Left ventricle myocardium inferior (tissue), 1 donor: ENCODE data around the gene WNK1. TPM values are rescaled to one million over a fixed set of nuclear protein-coding genes. Genes with fewer than 3 reads are reported as not detected.
"Not testable (repeated sequence)": the region's sequence is repeated elsewhere in the genome, so short reads cannot be mapped to it uniquely, and the experiment has no call there.

Source experiments
- DNase-seq: peaks from one replicate; pipeline ENCODE4 v3.0.0-alpha.2; 2020
- H3K27ac ChIP-seq: fragments of 200-600 bp; replicated peaks from 2 replicates; pipeline ENCODE4 v1.8.0; 2021
- H3K27me3 ChIP-seq: fragments of 200-600 bp; 2 replicates; pipeline ENCODE4 v1.8.0; 2021; ENCODE audit warnings: low read depth
- H3K36me3 ChIP-seq: fragments of 200-600 bp; 2 replicates; pipeline ENCODE4 v1.8.0; 2021
- H3K4me1 ChIP-seq: fragments of 200-600 bp; 2 replicates; pipeline ENCODE4 v1.8.0; 2021
- H3K4me3 ChIP-seq: fragments of 200-600 bp; 2 replicates; pipeline ENCODE4 v1.8.0; 2021; ENCODE audit warnings: mild to moderate bottlenecking, moderate library complexity
- H3K9me3 ChIP-seq: fragments of 200-600 bp; replicated peaks from 2 replicates; pipeline ENCODE4 v1.8.0; 2021
- CTCF ChIP-seq: fragments of 200-600 bp; IDR thresholded peaks from 2 replicates; pipeline ENCODE4 v1.8.0; 2021; ENCODE audit warnings: antibody characterized with exemption, mild to moderate bottlenecking, borderline replicate concordance
- intact Hi-C: fragments of 100-400 bp; cut with micrococcal nuclease; formaldehyde crosslinking; loops from one replicate; pipeline ENCODE4 v1.11.0; 2022
- long read RNA-seq: library from polyadenylated mRNA; unstranded; transcript quantifications from one replicate; pipeline ENCODE4 v2.0.0, GENCODE V29; 2021
- total RNA-seq: library from RNA; stranded (reverse); fragmentation: NEBNext Ultra II Directional; extraction: Animal tissue kit (Norgen Biotek cat#: 25700); gene quantifications from one replicate; pipeline ENCODE4 v1.2.1, GENCODE V29; 2021
- donor health status: DM: no; HTN: yes; CAD: no; lungs with severe emphysema.

The WNK1 gene
- 289 TPM for total RNA-seq
- long read RNA-seq, partial matches to known transcripts, result 4 of 37 reads
- long read RNA-seq, other reads (novel, unspliced or antisense), result 32 of 37 reads

GRCh38 chr12:751999-752694 is at the start of gene WNK1:
TSS of gene WNK1 (plus strand) at chr12:752579. CDS start at chr12:753566, 987 bp downstream.
- no peaks in the 10 kb centered on the region for H3K27me3 ChIP-seq
- peak within 1 kb of the TSS; percentile 99 for H3K27ac ChIP-seq
- no peaks in the 10 kb centered on the region for H3K9me3 ChIP-seq
- H3K36me3 ChIP-seq, result no peaks in the 10 kb centered on the region
- H3K4me1 ChIP-seq, result peaks cover 68% of the 10 kb centered on the region
- TF ChIP-seq CTCF, result no peak
- intact Hi-C loops, result loop anchor here (5.0 to 10.0 kb wide), 2 partner anchors 60 to 107 kb away; no protein-coding TSS in a partner anchor
- H3K4me3 ChIP-seq, result peak within 1 kb of the TSS; percentile 92
- peak; percentile 97 for DNase-seq

- no peak for TF ChIP-seq CTCF
- H3K27ac ChIP-seq, result peak overlapping the region; percentile 17
- intact Hi-C loops, result no loop called here
Measured at GRCh38 chr12:704516-705242, 47.7 kb upstream of the WNK1 start.

GRCh38 chr12:708084-708483 is 44.3 kb upstream of the WNK1 start:
- H3K4me3 ChIP-seq, DNase-seq, intact Hi-C loops, H3K27ac ChIP-seq, H3K36me3 ChIP-seq, H3K9me3 ChIP-seq, H3K27me3 ChIP-seq: not testable (repeated sequence)
- peaks cover 32% of the 10 kb centered on the region for H3K4me1 ChIP-seq

More at GRCh38 chr12:704516-705242, 47.7 kb upstream of the WNK1 start:
- Histone ChIP-seq H3K4me1 (peaks cover 24% of the 10 kb centered on the region), H3K9me3 (no peaks in the 10 kb centered on the region), H3K4me3 (no peak overlapping the region), H3K36me3 (no peaks in the 10 kb centered on the region), H3K27me3 (no peaks in the 10 kb centered on the region)
- DNase-seq, result no peak

- Histone ChIP-seq H3K27me3 (no peaks in the 10 kb centered on the region), H3K9me3 (no peaks in the 10 kb centered on the region), H3K27ac (no peak overlapping the region), H3K36me3 (no peaks in the 10 kb centered on the region), H3K4me3 (no peak overlapping the region), H3K4me1 (peaks cover 20% of the 10 kb centered on the region)
- intact Hi-C loops, result no loop called here
- DNase-seq, result no peak
- TF ChIP-seq CTCF, result no peak
Measured at GRCh38 chr12:709455-710020, 42.8 kb upstream of the WNK1 start.

DNA sequence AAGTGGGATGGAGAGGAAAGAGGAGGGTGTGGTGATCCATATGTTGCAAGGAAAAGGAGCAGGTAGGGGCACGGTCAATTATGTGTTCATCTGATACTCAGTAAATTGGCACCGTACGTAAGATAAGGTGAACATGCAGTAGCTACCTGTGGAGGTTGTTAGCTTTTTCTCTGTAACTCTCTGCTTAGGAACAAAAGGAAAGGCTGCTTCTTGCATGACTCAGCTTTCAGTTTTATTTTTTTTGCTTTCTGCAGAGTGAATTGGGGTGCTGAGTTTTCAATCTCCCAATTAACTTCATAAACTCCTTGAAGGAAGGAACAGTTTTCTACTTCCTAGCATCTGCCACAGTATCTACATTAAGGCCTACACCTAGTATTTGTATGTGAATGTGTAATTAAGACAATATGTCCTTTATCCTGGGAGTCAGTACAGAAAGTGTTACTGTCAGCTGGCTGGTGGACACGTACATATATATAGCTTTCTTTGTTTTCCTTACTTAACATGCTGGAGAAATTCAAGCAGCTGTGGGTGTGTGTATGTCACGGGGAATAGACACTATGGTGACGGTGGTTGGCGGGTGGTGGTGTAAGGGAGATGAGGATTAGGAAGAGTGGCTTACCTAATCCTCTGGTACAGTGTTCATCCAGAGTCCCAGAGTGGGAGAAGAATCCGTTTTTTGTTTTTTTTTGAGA is 40.1 kb upstream of the WNK1 start:
- Histone ChIP-seq H3K36me3 (no peaks in the 10 kb centered on the region), H3K4me1 (peaks cover 19% of the 10 kb centered on the region), H3K4me3 (peak overlapping the region; percentile 16), H3K27me3 (no peaks in the 10 kb centered on the region), H3K9me3 (no peaks in the 10 kb centered on the region), H3K27ac (peak overlapping the region; percentile 93)
- intact Hi-C loops, result no loop called here
- TF ChIP-seq CTCF, result no peak
- no peak for DNase-seq
